HG02588 (cell line): Measurements from ENCODE around the gene DLGAP1.
"Not testable (repeated sequence)": the region's sequence is repeated elsewhere in the genome, so short reads cannot be mapped to it uniquely, and the experiment has no call there.

Experiments
- ATAC-seq: cut with Tn5 transposase; IDR thresholded peaks from one replicate; pipeline ENCODE4 v1.9.1; 2021; ENCODE audit warnings: mild to moderate bottlenecking, moderate library complexity; ENCODE audit not compliant: unreplicated experiment

Gene DLGAP1

GRCh38 chr18:4293337-4293736 is 161.8 kb downstream of the DLGAP1 start:
- ATAC-seq: no peak

GRCh38 chr18:4292696-4293095 is 162.4 kb downstream of the DLGAP1 start:
- ATAC-seq: no peak

- not testable (repeated sequence) for ATAC-seq
Observed at GRCh38 chr18:4287340-4287739, 167.8 kb downstream of the DLGAP1 start.

GRCh38 chr18:4286256-4286655 is 168.9 kb downstream of the DLGAP1 start:
- no peak for ATAC-seq

- ATAC-seq: no peak
Observed at GRCh38 chr18:4285525-4285924, 169.6 kb downstream of the DLGAP1 start.

GRCh38 chr18:4284528-4284927 is 170.6 kb downstream of the DLGAP1 start:
- no peak for ATAC-seq

- no peak for ATAC-seq
Observed at GRCh38 chr18:4283746-4284291, 171.3 kb downstream of the DLGAP1 start.

GRCh38 chr18:4282954-4283353 is 172.2 kb downstream of the DLGAP1 start:
- ATAC-seq: no peak

GRCh38 chr18:4276953-4277585 is 178.0 kb downstream of the DLGAP1 start:
- no peak for ATAC-seq

GRCh38 chr18:4271952-4272351 is 183.2 kb downstream of the DLGAP1 start:
- no peak for ATAC-seq

GRCh38 chr18:4270988-4271387 is 184.1 kb downstream of the DLGAP1 start:
- ATAC-seq: no peak

- no peak for ATAC-seq
Observed at GRCh38 chr18:4270016-4270415, 185.1 kb downstream of the DLGAP1 start.

- ATAC-seq: no peak
Observed at GRCh38 chr18:4267641-4268040, 187.5 kb downstream of the DLGAP1 start.

GRCh38 chr18:4264347-4264791 is 190.7 kb downstream of the DLGAP1 start:
- no peak for ATAC-seq

GRCh38 chr18:4260107-4260506 is 195.0 kb downstream of the DLGAP1 start:
- no peak for ATAC-seq

GRCh38 chr18:4256766-4257417 is 198.2 kb downstream of the DLGAP1 start:
- ATAC-seq: no peak

GRCh38 chr18:4254840-4255239 is 200.3 kb downstream of the DLGAP1 start:
- ATAC-seq: no peak

- ATAC-seq: no peak
Observed at GRCh38 chr18:4252829-4253228, 202.3 kb downstream of the DLGAP1 start.

- no peak for ATAC-seq
Observed at GRCh38 chr18:4251873-4252272, 203.2 kb downstream of the DLGAP1 start.

- ATAC-seq: no peak
Observed at GRCh38 chr18:4251206-4251605, 203.9 kb downstream of the DLGAP1 start.

GRCh38 chr18:4250141-4250540 is 205.0 kb downstream of the DLGAP1 start:
- no peak for ATAC-seq

GRCh38 chr18:4248686-4249085 is 206.4 kb downstream of the DLGAP1 start:
- ATAC-seq: no peak
